Adrenal gland (tissue), 5 donors: Measurements from ENCODE around the gene INO80.

Experiments
- POLR2A ChIP-seq, 2 donors: fragments of 450-650 bp; IDR thresholded peaks; one replicate each; pipeline ENCODE4 v1.6.1; 2017; ENCODE audit warnings: antibody characterized with exemption in 2 of 2, mild to moderate bottlenecking in 2 of 2, moderate library complexity in 1 of 2
- TF ChIP-seq, protein P1 (sequence below), 6 experiments: fragments of 450-650 bp in 4 of 6; fragments of 200-600 bp in 2 of 6; sonication (generic) in 1 of 6; IDR thresholded peaks; 1 replicate in 5 of 6; 2 replicates in 1 of 6; pipeline versions ENCODE4 v1.5.1 to v1.8.0; 2016 to 2021; ENCODE audit warnings: antibody characterized with exemption in 6 of 6, mild to moderate bottlenecking in 2 of 6, moderate library complexity in 1 of 6
- donor health status: DM: no; HTN: no; CAD: no.

DNA sequence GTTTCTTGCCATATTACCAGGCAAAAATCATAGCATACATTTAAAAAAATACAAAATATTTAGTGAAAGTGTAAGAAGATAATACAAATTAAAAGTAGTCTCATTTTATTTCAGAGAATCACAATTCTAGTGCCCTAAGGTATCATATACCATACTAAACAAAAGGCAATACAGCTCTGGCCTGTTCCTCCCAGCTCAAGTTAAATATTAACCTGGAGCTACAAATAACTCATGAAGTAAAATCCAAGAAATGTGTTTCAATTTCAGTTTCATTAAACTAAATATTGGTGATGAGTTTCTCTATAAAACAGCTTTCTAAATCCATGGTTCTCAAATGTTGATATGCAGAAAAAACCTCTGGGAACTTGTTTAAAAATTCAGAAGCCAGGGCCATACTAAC lies 67.7 kb downstream of the INO80 start:
- TF ChIP-seq, protein P1, sequence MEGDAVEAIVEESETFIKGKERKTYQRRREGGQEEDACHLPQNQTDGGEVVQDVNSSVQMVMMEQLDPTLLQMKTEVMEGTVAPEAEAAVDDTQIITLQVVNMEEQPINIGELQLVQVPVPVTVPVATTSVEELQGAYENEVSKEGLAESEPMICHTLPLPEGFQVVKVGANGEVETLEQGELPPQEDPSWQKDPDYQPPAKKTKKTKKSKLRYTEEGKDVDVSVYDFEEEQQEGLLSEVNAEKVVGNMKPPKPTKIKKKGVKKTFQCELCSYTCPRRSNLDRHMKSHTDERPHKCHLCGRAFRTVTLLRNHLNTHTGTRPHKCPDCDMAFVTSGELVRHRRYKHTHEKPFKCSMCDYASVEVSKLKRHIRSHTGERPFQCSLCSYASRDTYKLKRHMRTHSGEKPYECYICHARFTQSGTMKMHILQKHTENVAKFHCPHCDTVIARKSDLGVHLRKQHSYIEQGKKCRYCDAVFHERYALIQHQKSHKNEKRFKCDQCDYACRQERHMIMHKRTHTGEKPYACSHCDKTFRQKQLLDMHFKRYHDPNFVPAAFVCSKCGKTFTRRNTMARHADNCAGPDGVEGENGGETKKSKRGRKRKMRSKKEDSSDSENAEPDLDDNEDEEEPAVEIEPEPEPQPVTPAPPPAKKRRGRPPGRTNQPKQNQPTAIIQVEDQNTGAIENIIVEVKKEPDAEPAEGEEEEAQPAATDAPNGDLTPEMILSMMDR (IDR thresholded peaks at IDR 0.05) = no peak
- TF ChIP-seq POLR2A (IDR thresholded peaks at IDR 0.05) = no peak
